ENCODE data around the gene KNDC1.

- TF ChIP-seq ZSCAN30 (tag by site-specific recombination; IDR thresholded peaks at IDR 0.05) (no peak), ZNF23 (tag by site-specific recombination; IDR thresholded peaks at IDR 0.05; ENCODE audit: borderline replicate concordance) (no peak), INSM2 (tag by site-specific recombination; IDR thresholded peaks at IDR 0.05) (no peak), PRDM4 (tag by site-specific recombination; IDR thresholded peaks at IDR 0.05) (no peak), ZBTB1 (tag by site-specific recombination; IDR thresholded peaks at IDR 0.05) (no peak), ZBTB48 (tag by site-specific recombination; IDR thresholded peaks at IDR 0.05) (no peak)
- TF ChIP-seq, protein P1, sequence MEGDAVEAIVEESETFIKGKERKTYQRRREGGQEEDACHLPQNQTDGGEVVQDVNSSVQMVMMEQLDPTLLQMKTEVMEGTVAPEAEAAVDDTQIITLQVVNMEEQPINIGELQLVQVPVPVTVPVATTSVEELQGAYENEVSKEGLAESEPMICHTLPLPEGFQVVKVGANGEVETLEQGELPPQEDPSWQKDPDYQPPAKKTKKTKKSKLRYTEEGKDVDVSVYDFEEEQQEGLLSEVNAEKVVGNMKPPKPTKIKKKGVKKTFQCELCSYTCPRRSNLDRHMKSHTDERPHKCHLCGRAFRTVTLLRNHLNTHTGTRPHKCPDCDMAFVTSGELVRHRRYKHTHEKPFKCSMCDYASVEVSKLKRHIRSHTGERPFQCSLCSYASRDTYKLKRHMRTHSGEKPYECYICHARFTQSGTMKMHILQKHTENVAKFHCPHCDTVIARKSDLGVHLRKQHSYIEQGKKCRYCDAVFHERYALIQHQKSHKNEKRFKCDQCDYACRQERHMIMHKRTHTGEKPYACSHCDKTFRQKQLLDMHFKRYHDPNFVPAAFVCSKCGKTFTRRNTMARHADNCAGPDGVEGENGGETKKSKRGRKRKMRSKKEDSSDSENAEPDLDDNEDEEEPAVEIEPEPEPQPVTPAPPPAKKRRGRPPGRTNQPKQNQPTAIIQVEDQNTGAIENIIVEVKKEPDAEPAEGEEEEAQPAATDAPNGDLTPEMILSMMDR (tag by site-specific recombination; IDR thresholded peaks at IDR 0.05) = no peak
Observed at GRCh38 chr10:133187091-133187905, 27.3 kb downstream of the KNDC1 start.
